HG02588 (cell line): ENCODE measurements around the gene MYO1E.

Experiments
- ATAC-seq: cut with Tn5 transposase; IDR thresholded peaks from one replicate; pipeline ENCODE4 v1.9.1; 2021; ENCODE audit warnings: mild to moderate bottlenecking, moderate library complexity; ENCODE audit not compliant: unreplicated experiment

MYO1E gene

GRCh38 chr15:59322056-59322759 is 50.5 kb downstream of the MYO1E start:
- ATAC-seq: no peak

- no peak for ATAC-seq
Observed at GRCh38 chr15:59321000-59321689, 51.5 kb downstream of the MYO1E start.

DNA sequence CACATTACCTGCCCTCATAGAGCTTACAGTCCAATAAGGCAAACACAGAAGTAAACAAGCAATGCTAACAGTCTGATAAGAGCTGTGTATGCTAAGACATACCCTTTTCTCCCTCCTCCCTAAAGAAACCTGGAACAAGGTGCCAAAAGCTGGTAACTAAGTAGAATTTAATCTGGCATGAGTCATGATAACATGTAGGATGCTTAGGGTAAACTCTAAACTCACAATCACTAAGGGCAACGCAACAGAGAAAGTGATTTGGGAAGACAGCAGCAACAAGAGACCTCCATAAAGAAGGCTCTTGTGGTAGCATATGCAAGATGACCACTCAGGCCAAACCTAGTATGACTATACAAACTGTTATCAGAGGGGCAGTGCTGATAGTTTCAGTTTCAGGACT is 55.5 kb downstream of the MYO1E start:
- ATAC-seq: no peak

- ATAC-seq: no peak
Observed at GRCh38 chr15:59315914-59316451, 56.7 kb downstream of the MYO1E start.

DNA sequence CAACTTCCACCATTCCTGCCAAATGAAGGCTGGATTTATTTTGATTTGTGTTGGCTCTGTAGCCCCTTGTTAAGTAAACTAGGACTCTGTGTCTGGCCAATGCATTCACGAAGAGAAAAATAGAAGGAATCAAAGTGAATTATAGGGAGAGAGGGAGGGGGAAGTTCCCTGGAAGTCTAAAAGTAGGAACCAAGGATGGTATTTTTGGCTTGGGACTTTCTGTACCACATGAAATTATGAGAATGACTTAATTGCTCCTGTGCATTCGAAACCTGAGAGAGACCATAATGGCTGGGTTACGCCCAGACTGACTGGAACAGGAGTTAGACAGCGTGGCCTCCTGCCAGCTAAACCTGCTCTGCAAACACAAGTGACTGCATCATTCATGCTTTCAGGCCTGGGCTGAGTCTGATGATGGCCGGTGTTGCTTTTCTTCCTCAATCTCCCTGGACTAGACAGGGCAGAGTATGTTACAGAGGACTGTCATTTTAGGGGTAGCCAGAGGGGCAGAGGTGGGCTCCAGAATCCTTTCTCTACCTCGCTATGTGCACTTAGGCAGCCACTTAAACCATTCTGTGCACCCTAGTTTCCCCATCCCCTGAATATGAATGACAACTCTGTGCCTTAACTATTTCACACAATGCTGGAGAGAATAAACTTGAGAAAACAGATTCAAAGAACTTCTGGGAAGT is 58.9 kb downstream of the MYO1E start:
- peak; percentile 74 for ATAC-seq

DNA sequence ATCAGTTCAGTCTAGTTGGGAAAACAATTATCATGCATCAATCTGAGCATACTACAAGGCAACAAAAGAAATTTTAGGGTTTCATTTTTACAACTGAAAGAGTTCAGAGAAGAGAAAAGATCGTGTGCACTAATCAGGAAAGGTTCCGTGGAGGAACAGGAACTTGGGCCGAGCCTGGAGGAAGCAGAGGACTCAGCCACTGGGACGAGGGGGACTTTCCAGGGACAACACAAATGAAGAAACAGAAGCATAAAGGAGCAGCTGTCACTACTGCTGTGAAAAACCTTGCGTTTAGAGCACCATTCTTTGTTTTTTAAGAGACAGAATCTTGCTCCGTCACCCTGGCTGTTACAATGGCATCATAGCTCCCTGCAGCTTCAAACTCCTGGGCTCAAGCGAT is 60.5 kb downstream of the MYO1E start:
- ATAC-seq: no peak

GRCh38 chr15:59311195-59311594 is 61.5 kb downstream of the MYO1E start:
- no peak for ATAC-seq

DNA sequence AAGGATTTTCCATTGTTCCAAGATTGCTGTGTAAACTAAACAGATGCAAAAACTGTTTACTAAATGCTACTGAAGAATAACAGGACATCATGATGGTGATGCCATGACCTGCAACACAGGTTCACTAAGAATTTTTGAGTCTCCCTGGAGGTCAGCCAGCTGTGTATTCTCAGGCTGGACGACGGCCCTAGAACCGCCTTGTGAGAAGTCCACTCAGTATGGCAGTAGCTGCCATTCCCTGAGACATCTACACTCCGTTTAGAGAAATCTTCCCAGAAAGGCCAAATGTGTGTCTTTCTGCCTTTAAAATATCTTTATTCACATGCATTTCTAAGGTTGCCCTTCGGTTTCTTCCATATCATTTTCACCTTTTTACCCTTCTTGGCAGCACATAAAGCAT is 63.3 kb downstream of the MYO1E start:
- ATAC-seq: no peak

DNA sequence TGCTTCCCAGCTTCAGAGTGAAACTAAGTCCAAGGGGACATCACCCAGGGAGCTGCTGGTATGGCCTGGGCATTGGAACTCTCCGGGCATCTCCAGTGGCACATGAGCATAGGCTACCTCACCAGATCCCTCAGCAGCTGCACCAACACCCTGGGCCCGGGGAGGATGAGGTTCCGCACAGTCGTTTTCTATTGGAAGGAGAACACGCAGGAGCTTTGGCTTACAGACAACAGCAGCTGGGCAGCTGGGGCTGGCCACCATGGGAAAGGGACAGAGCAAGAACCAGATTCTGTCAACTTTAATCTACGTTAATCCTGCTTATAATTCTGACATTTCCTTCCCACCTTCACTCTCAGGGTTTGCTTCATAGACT is 65.5 kb downstream of the MYO1E start:
- no peak for ATAC-seq

GRCh38 chr15:59306520-59307164 is 66.0 kb downstream of the MYO1E start:
- ATAC-seq: no peak

- no peak for ATAC-seq
Observed at GRCh38 chr15:59304807-59305206, 67.9 kb downstream of the MYO1E start.

GRCh38 chr15:59304034-59304795 is 68.5 kb downstream of the MYO1E start:
- ATAC-seq: no peak

DNA sequence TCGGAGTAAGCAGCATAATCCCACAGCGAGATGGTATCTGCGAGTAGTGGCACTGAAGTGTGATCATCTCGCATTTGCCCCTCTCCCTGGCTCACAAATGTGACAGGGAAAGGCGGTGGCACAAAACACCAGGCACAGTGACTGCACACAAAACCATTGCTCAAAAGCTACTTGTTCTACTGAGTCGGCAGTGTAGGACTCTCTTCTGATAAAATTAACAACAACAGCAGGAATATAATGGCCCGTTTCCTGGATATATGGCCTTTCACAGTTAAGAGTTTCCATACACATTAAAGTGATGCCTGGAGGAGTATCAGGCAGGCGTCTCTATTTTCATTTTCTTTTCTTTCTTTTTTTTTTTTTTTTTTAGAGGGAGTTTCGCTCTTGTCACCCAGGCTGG is 69.0 kb downstream of the MYO1E start:
- ATAC-seq: no peak

- ATAC-seq: no peak
Observed at GRCh38 chr15:59303136-59303535, 69.5 kb downstream of the MYO1E start.

DNA sequence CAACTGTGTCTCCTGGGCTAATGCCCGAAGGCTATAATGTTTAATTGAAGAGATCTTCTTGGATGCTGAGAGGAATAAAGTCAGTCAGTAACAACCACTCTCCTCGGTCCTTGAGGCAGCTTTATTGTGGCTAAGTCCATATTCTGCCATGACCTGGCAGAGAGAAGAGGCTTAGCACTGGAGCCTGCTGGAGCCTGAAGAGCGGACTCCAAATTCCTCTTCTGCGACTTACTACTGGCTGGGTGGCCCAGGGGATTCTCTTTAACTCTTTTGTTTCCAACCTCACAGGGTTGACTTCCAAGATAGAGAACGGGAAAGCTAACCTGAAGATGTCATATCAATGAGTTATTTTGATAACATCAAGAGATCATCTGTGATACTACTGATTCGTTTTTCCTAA is 71.1 kb downstream of the MYO1E start:
- no peak for ATAC-seq

- no peak for ATAC-seq
Observed at GRCh38 chr15:59300618-59301139, 72.0 kb downstream of the MYO1E start.

DNA sequence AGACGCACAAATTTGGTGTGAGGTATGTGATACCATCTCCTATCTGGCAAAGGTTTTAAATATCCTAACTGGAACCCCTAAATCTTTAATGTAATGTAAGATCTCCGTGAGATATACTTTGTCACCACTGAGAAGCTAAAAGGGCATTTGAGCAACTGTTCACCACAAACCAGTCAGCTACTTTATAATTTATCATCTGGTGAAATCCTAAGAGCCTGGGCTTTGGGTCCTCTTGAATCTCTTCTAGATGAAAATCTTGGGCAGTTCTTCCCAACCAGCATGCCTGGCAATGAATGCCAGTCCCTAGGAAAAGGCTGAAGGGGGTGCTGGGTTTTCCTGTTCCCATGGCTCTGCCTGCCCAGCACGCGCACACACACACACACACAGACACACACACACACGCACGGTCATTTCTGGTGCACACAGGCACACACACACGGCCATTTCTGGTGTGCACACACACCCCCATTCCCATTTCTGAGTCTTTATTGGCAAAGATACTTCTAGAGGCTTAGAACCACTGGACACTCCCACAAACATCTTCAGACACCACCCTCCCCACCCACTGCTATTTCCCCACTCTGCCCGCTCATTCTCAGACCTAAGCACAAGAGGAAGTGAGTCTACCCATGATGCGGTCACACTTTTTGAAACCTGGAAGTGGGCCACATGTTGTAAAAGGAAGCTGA is 72.6 kb downstream of the MYO1E start:
- peak; percentile 67 for ATAC-seq

DNA sequence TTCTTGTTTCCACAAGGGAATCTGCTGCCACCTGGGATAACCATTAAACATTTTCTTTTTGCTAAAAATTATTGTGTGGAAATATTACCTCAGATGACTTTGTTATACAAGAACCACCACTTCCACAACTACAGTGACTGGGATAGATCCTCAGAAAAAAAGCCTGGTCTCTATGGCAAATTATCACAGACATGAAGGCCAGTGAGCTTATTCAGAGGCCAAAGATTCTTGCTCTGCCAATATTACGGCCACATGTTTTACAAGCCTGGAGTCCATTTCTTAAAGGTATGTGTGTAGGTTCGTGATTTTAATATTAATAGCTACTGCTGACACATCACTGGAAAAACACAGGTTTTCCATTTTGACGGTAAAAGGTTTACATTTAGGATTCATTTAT is 73.8 kb downstream of the MYO1E start:
- no peak for ATAC-seq

DNA sequence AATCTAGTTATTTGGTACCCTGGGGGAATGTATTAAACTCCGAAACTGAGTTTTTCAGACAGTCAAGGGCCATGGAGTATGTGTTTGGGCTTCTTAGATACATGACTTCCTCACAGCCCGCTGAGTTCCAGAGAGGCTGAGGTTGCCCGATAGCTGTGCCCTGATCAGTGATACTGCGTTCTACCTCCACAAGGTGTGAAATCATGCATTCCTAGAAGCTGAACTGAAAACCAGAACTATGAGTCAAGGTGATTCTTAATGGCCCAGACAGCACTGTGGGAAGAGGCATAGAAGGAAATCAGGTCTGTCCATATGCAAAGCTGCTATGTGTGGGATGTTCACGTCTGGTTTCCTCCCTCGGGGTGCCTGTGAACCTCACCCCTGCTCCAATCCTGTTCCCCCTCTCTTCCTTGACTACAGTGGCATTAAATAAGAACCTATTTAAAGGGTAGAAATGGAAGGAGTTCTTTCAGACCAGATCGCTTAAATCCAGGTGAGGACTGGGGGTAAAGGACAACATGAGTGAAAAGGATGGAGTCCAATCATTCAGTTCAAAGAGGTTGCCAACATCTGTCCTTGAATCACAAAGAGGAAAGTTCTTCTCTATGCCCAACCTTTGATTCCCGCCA is 74.3 kb downstream of the MYO1E start:
- ATAC-seq: peak; percentile 77
